Measurements from ENCODE around the gene LRRFIP2.

Gene LRRFIP2

DNA sequence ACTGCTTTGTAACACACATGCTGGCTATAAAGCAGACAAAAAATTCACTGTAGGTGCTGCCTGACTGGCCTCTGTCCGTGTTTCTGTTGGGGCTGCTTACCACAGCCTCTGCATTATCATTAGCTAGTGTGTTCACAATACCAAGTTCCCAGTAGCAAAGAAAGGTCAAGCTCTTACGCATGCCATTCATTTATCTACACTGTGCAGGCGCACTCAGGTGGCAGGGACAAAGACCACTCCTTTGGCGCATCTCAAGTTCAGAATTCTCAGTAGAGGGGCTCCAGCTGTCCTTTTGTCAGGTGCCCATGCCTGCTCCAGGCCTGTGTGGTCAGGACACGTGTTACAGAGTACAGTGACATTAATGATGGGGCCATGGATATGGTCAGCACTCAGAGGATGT, 158.7 kb downstream of the LRRFIP2 start:
- no peak overlapping the region for H3K4me3 ChIP-seq (ENCODE audit: control insufficient read depth, low read depth, low read length)
- no peak for TF ChIP-seq CTCF (conservative IDR thresholded peaks at IDR 0.05; ENCODE audit: control insufficient read depth, insufficient read depth, low read depth, low read length)
- DNase-seq (ENCODE audit: low read depth): no peak

- TF ChIP-seq CTCF (conservative IDR thresholded peaks at IDR 0.05; ENCODE audit: control insufficient read depth, insufficient read depth, low read depth, low read length): no peak
- H3K4me3 ChIP-seq (ENCODE audit: control insufficient read depth, low read depth, low read length): no peak overlapping the region
- no peak for DNase-seq (ENCODE audit: low read depth)
Observed at GRCh38 chr3:37014620-37015019, 159.8 kb downstream of the LRRFIP2 start.

Data from fibroblast of mammary gland (primary cell).